Lower leg skin (tissue), 4 donors: ENCODE data around the gene A1CF. TPM values are rescaled to one million over a fixed set of nuclear protein-coding genes. Genes with fewer than 3 reads are reported as not detected.
"Not testable (repeated sequence)": the region's sequence is repeated elsewhere in the genome, so short reads cannot be mapped to it uniquely, and the experiment has no call there.

ENCODE experiments used
- DNase-seq, 2 donors: peaks; one replicate each; pipeline ENCODE4 v3.0.0-alpha.2; 2019; ENCODE audit warnings: low spot score in 2 of 2
- H3K4me3 ChIP-seq: fragments of 200-600 bp; sonication (generic); 2 replicates; pipeline ENCODE4 v1.5.1; 2017; ENCODE audit warnings: mild to moderate bottlenecking, low read depth; ENCODE audit not compliant: poor library complexity, severe bottlenecking
- CTCF ChIP-seq, 3 donors: fragments of 450-650 bp; IDR thresholded peaks; one replicate each; pipeline ENCODE4 v1.5.1; 2016; ENCODE audit warnings: antibody characterized with exemption in 3 of 3, mild to moderate bottlenecking in 3 of 3, moderate library complexity in 2 of 3
- POLR2A ChIP-seq, 2 donors: fragments of 450-650 bp; IDR thresholded peaks; one replicate each; pipeline ENCODE4 v1.6.1; 2016 to 2017; ENCODE audit warnings: antibody characterized with exemption in 2 of 2, mild to moderate bottlenecking in 1 of 2, moderate library complexity in 1 of 2
- WGBS, 2 donors: methylation state at CpG; one replicate each; pipeline ENCODE4 v1.1.5; 2018; 5-methylcytosine and 5-hydroxymethylcytosine counted together
- intact Hi-C: fragments of 100-400 bp; cut with DNase I; formaldehyde crosslinking; loops from one replicate; pipeline ENCODE4 v1.15.0; 2023; ENCODE audit warnings: low total_unique reads
- total RNA-seq, 4 donors: library from RNA; depleted of rRNA; stranded (reverse); fragments of >200 nt; gene quantifications; one replicate each; pipeline ENCODE4 v1.1.0, GENCODE V29; 2016

A1CF gene
- total RNA-seq, 4 donors from 2014 or later: not detected

GRCh38 chr10:50896721-50897120 lies 11.3 kb upstream of the A1CF start:
- intact Hi-C loops: no loop called here
- H3K4me3 ChIP-seq: no peak overlapping the region
- no peak for DNase-seq
- no peak for TF ChIP-seq POLR2A (IDR thresholded peaks at IDR 0.05)
- no peak for TF ChIP-seq CTCF (IDR thresholded peaks at IDR 0.05)

GRCh38 chr10:50894312-50894711 lies 8.9 kb upstream of the A1CF start:
- no peak overlapping the region for H3K4me3 ChIP-seq
- no peak for DNase-seq
- TF ChIP-seq POLR2A (IDR thresholded peaks at IDR 0.05) (no peak), CTCF (IDR thresholded peaks at IDR 0.05) (no peak)
- intact Hi-C loops: no loop called here

- no peak overlapping the region for H3K4me3 ChIP-seq
- no peak for DNase-seq
- intact Hi-C loops: no loop called here
- WGBS, 2 donors: 83 to 87% methylated on average over 2 of the region's 2 CpGs
- no peak for TF ChIP-seq POLR2A (IDR thresholded peaks at IDR 0.05)
- no peak for TF ChIP-seq CTCF (IDR thresholded peaks at IDR 0.05)
These were observed 7.0 kb upstream of the A1CF start for GRCh38 chr10:50892467-50892866.

GRCh38 chr10:50884302-50884701 lies 1.1 kb downstream of the A1CF start:
- no peak for DNase-seq
- TF ChIP-seq CTCF (IDR thresholded peaks at IDR 0.05): no peak
- TF ChIP-seq POLR2A (IDR thresholded peaks at IDR 0.05): no peak
- WGBS, 2 donors: 71 to 75% methylated on average over 3 of the region's 3 CpGs
- H3K4me3 ChIP-seq: no peak overlapping the region
- intact Hi-C loops: loop anchor here (5.0 kb wide), 1 partner anchor 158 kb away; no protein-coding TSS in a partner anchor

GRCh38 chr10:50883629-50884028 lies 1.8 kb downstream of the A1CF start:
- no peak overlapping the region for H3K4me3 ChIP-seq
- 70 to 73% methylated on average over 5 of the region's 5 CpGs for WGBS, 2 donors
- DNase-seq: no peak
- intact Hi-C loops: loop anchor here (5.0 kb wide), 1 partner anchor 159 kb away; no protein-coding TSS in a partner anchor
- TF ChIP-seq CTCF (IDR thresholded peaks at IDR 0.05) (no peak), POLR2A (IDR thresholded peaks at IDR 0.05) (no peak)

- no peak for TF ChIP-seq CTCF (IDR thresholded peaks at IDR 0.05)
- TF ChIP-seq POLR2A (IDR thresholded peaks at IDR 0.05): no peak
- 38 to 69% methylated on average over 2 of the region's 2 CpGs for WGBS, 2 donors
- intact Hi-C loops: loop anchor here (5.0 kb wide), 1 partner anchor 160 kb away; no protein-coding TSS in a partner anchor
- no peak overlapping the region for H3K4me3 ChIP-seq
- no peak for DNase-seq
These were observed 2.9 kb downstream of the A1CF start for GRCh38 chr10:50882540-50882983.

GRCh38 chr10:50881046-50881445 lies 4.4 kb downstream of the A1CF start:
- not testable (repeated sequence) for DNase-seq, H3K4me3 ChIP-seq
- WGBS, 2 donors: 93 to 98% methylated on average over 10 of the region's 10 CpGs
- intact Hi-C loops: loop anchor here (5.0 kb wide), 1 partner anchor 161 kb away; no protein-coding TSS in a partner anchor
